ENCODE measurements around the gene OSBPL1A.

OSBPL1A gene

GRCh38 chr18:24118750-24119577, 278.7 kb downstream of the OSBPL1A start:
- in situ Hi-C loops (cut with HindIII; ENCODE audit: low pct_ligation_motif_present, low sequenced_read_pairs) = no loop called here
- Histone ChIP-seq H3K36me3 (replicated peaks) (no peaks in the 10 kb centered on the region), H3K4me3 (ENCODE audit: low read depth, low read length) (no peak overlapping the region), H3K27ac (no peak overlapping the region), H3K27me3 (replicated peaks) (no peaks in the 10 kb centered on the region)
- TF ChIP-seq CTCF (IDR thresholded peaks at IDR 0.05; ENCODE audit: low read depth, low read length, missing control alignments) = peak; percentile 77
- peak; percentile 60 for DNase-seq

GRCh38 chr18:24115628-24116027, 282.0 kb downstream of the OSBPL1A start:
- H3K27me3 ChIP-seq (replicated peaks) = no peaks in the 10 kb centered on the region
- TF ChIP-seq CTCF (IDR thresholded peaks at IDR 0.05; ENCODE audit: low read depth, low read length, missing control alignments) = no peak
- H3K4me3 ChIP-seq (ENCODE audit: low read depth, low read length) = no peak overlapping the region
- DNase-seq = no peak
- no peak overlapping the region for H3K27ac ChIP-seq
- in situ Hi-C loops (cut with HindIII; ENCODE audit: low pct_ligation_motif_present, low sequenced_read_pairs) = no loop called here
- H3K36me3 ChIP-seq (replicated peaks) = no peaks in the 10 kb centered on the region

GRCh38 chr18:24114924-24115549, 282.6 kb downstream of the OSBPL1A start:
- DNase-seq = no peak
- in situ Hi-C loops (cut with HindIII; ENCODE audit: low pct_ligation_motif_present, low sequenced_read_pairs) = no loop called here
- Histone ChIP-seq H3K4me3 (ENCODE audit: low read depth, low read length) (no peak overlapping the region), H3K27ac (no peak overlapping the region), H3K36me3 (replicated peaks) (no peaks in the 10 kb centered on the region), H3K27me3 (replicated peaks) (no peaks in the 10 kb centered on the region)
- TF ChIP-seq CTCF (IDR thresholded peaks at IDR 0.05; ENCODE audit: low read depth, low read length, missing control alignments) = no peak

GRCh38 chr18:24112874-24113615, 284.6 kb downstream of the OSBPL1A start:
- in situ Hi-C loops (cut with HindIII; ENCODE audit: low pct_ligation_motif_present, low sequenced_read_pairs) = no loop called here
- no peak for TF ChIP-seq CTCF (IDR thresholded peaks at IDR 0.05; ENCODE audit: low read depth, low read length, missing control alignments)
- Histone ChIP-seq H3K4me3 (ENCODE audit: low read depth, low read length) (no peak overlapping the region), H3K27ac (no peak overlapping the region), H3K36me3 (replicated peaks) (no peaks in the 10 kb centered on the region), H3K27me3 (replicated peaks) (no peaks in the 10 kb centered on the region)
- DNase-seq = peak; percentile 56

- no peak for TF ChIP-seq CTCF (IDR thresholded peaks at IDR 0.05; ENCODE audit: low read depth, low read length, missing control alignments)
- no peak overlapping the region for H3K4me3 ChIP-seq (ENCODE audit: low read depth, low read length)
- no peak overlapping the region for H3K27ac ChIP-seq
- no peak for DNase-seq
- in situ Hi-C loops (cut with HindIII; ENCODE audit: low pct_ligation_motif_present, low sequenced_read_pairs) = no loop called here
- H3K36me3 ChIP-seq (replicated peaks) = no peaks in the 10 kb centered on the region
- H3K27me3 ChIP-seq (replicated peaks) = no peaks in the 10 kb centered on the region
Measured at GRCh38 chr18:24112464-24112863, 285.2 kb downstream of the OSBPL1A start.
